Keratinocyte (primary cell): Measurements from ENCODE around the gene MYLK4.

Experiments
- CTCF ChIP-seq, 3 experiments: IDR thresholded peaks in 1 of 3; conservative IDR thresholded peaks in 1 of 3; optimal IDR thresholded peaks in 1 of 3; 2 replicates in 2 of 3; 3 replicates in 1 of 3; pipeline versions ENCODE3 to v1.5.1; 2011; ENCODE audit warnings: low read length in 3 of 3, mild to moderate bottlenecking in 3 of 3, moderate library complexity in 2 of 3, control low read depth in 1 of 3, inconsistent platforms in 1 of 3; ENCODE audit not compliant: insufficient read depth in 2 of 3; ENCODE audit errors: extremely low read depth in 1 of 3
- EZH2 ChIP-seq: IDR thresholded peaks from one replicate; pipeline ENCODE4 v1.6.1; 2012; ENCODE audit warnings: inconsistent platforms, mild to moderate bottlenecking, low read length, moderate library complexity

GRCh38 chr6:2667617-2668016 lies 83.1 kb downstream of the MYLK4 start:
- TF ChIP-seq CTCF (optimal IDR thresholded peaks at IDR 0.05 in 1 of 3, IDR thresholded peaks at IDR 0.05 in 1 of 3, conservative IDR thresholded peaks at IDR 0.05 in 1 of 3; ENCODE audit: extremely low read depth in 1 of 3, insufficient read depth in 2 of 3, low read length in 3 of 3) (no peak), EZH2 (no peak)
